ENCODE data around the gene SH3RF1. TPM values are rescaled to one million over a fixed set of nuclear protein-coding genes. Genes with fewer than 3 reads are reported as not detected.

The SH3RF1 gene
- total RNA-seq, 1 experiment from 2014 or later, result 59.5 TPM

GRCh38 chr4:169189372-169189771 lies 81.4 kb downstream of the SH3RF1 start (continued):
- TF ChIP-seq ZBTB33 (IDR thresholded peaks at IDR 0.05; ENCODE audit: extremely low read depth, insufficient replicate concordance, low read length) (no peak), JUND (IDR thresholded peaks at IDR 0.05) (no peak), EGR1 (IDR thresholded peaks at IDR 0.05; ENCODE audit: low read depth) (no peak), EZH2 (IDR thresholded peaks at IDR 0.05) (no peak)
- TF ChIP-seq, protein P1, sequence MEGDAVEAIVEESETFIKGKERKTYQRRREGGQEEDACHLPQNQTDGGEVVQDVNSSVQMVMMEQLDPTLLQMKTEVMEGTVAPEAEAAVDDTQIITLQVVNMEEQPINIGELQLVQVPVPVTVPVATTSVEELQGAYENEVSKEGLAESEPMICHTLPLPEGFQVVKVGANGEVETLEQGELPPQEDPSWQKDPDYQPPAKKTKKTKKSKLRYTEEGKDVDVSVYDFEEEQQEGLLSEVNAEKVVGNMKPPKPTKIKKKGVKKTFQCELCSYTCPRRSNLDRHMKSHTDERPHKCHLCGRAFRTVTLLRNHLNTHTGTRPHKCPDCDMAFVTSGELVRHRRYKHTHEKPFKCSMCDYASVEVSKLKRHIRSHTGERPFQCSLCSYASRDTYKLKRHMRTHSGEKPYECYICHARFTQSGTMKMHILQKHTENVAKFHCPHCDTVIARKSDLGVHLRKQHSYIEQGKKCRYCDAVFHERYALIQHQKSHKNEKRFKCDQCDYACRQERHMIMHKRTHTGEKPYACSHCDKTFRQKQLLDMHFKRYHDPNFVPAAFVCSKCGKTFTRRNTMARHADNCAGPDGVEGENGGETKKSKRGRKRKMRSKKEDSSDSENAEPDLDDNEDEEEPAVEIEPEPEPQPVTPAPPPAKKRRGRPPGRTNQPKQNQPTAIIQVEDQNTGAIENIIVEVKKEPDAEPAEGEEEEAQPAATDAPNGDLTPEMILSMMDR (IDR thresholded peaks at IDR 0.05 in 2 of 3, conservative IDR thresholded peaks at IDR 0.05 in 1 of 3; ENCODE audit: borderline replicate concordance in 1 of 3, insufficient read depth in 1 of 3, low read depth in 2 of 3, low read length in 2 of 3), result no peak

- Histone ChIP-seq H3K9me2 (ENCODE audit: insufficient read depth) (no peaks in the 10 kb centered on the region), H3K36me3 (ENCODE audit: control insufficient read depth in 1 of 2, insufficient read depth in 2 of 2, low read length in 2 of 2) (no peaks in the 10 kb centered on the region), H3K4me1 (ENCODE audit: control insufficient read depth in 1 of 2, insufficient read depth in 2 of 2, low read length in 2 of 2) (peaks cover 7 to 10% of the 10 kb centered on the region in 2 experiments; a peak in 2 of 4 replicates), H3K27me3 (ENCODE audit: insufficient read depth, low read length) (no peaks in the 10 kb centered on the region), H4K20me1 (ENCODE audit: insufficient read depth) (0 out of 2 replicates have a peak, but pooled peaks cover 3% of the 10 kb centered on the region), H3K9ac (ENCODE audit: low read length) (no peak overlapping the region), H3K79me2 (ENCODE audit: insufficient read depth, low read length) (peaks cover 95% of the 10 kb centered on the region), H3K4me2 (ENCODE audit: low read length) (no peak overlapping the region), H3K9me3 (ENCODE audit: control insufficient read depth in 1 of 2, insufficient read depth in 1 of 2, low read depth in 1 of 2, low read length in 2 of 2) (no peaks in the 10 kb centered on the region), H3K27ac (ENCODE audit: low read depth, low read length) (no peak overlapping the region), H2AFZ (ENCODE audit: low read depth, low read length, poor library complexity, severe bottlenecking) (no peak overlapping the region), H3K4me3 (replicated peaks in 1 of 2; ENCODE audit: low read depth in 1 of 2, low read length in 2 of 2) (no peak overlapping the region)
- CTCF ChIA-PET, result no interaction called here
- POLR2A ChIA-PET, result no interaction called here
- TF ChIP-seq ZBTB33 (IDR thresholded peaks at IDR 0.05; ENCODE audit: extremely low read depth, insufficient replicate concordance, low read length), result no peak
- BruUV-seq (replicated peaks), result no TSS peak
- DNase-seq (ENCODE audit: low read depth, low spot score), result no peak
- intact Hi-C loops (cut with micrococcal nuclease), result no loop called here
- RAD21 ChIA-PET (ENCODE audit: low non-redundant PET in 1 of 2, low total read pairs in 2 of 2, uncharacterized antibody in 2 of 2, unreplicated experiment in 2 of 2), result no interaction called here
- no peak for ATAC-seq
Measured at GRCh38 chr4:169188204-169188603, 82.6 kb downstream of the SH3RF1 start.
